VCaP (cell line): ENCODE measurements around the gene SRSF2.
"Not testable (repeated sequence)": the region's sequence is repeated elsewhere in the genome, so short reads cannot be mapped to it uniquely, and the experiment has no call there.

ENCODE experiments used
- H3K27ac ChIP-seq: fragments of 450-650 bp; 2 replicates; pipeline ENCODE4 v1.5.1; 2017
- CTCF ChIP-seq: fragments of 450-650 bp; conservative IDR thresholded peaks from 2 replicates; pipeline ENCODE4 v1.5.1; 2017; ENCODE audit warnings: mild to moderate bottlenecking, moderate library complexity

Gene SRSF2

GRCh38 chr17:76727745-76728456, 9.2 kb downstream of the SRSF2 start:
- no peak for TF ChIP-seq CTCF
- H3K27ac ChIP-seq: peak overlapping the region; percentile 99

- peak; percentile 80 for TF ChIP-seq CTCF
- H3K27ac ChIP-seq: peak within 1 kb of the TSS; percentile 99
Observed at GRCh38 chr17:76726776-76727718, 10.1 kb downstream of the SRSF2 start, which contains the start of gene METTL23. Gene METTL23, plus strand, starts transcription at chr17:76726839. Its CDS starts 2,872 bp downstream, at chr17:76729711.

- no peak for TF ChIP-seq CTCF
- peak within 1 kb of the TSS; percentile 99 for H3K27ac ChIP-seq
Observed at GRCh38 chr17:76726231-76726775, 10.8 kb downstream of the SRSF2 start, which contains the start of gene JMJD6. Gene JMJD6, minus strand, starts transcription at chr17:76726606. Its CDS starts 131 bp downstream, at chr17:76726475.

- H3K27ac ChIP-seq: peak overlapping the region; percentile 99
- TF ChIP-seq CTCF: no peak
Observed at GRCh38 chr17:76725580-76726230, 11.4 kb downstream of the SRSF2 start.

- peak overlapping the region; percentile 99; the same call in 1 of the 2 replicates for H3K27ac ChIP-seq
- no peak for TF ChIP-seq CTCF
Observed at GRCh38 chr17:76723812-76724211, 13.3 kb downstream of the SRSF2 start.

- not testable (repeated sequence) for H3K27ac ChIP-seq
Observed at GRCh38 chr17:76722977-76723376, 14.2 kb downstream of the SRSF2 start.

- no peak overlapping the region for H3K27ac ChIP-seq
- TF ChIP-seq CTCF: no peak
Observed at GRCh38 chr17:76722279-76722678, 14.9 kb downstream of the SRSF2 start.
